ENCODE measurements around the gene ITGAD. TPM values are rescaled to one million over a fixed set of nuclear protein-coding genes. Genes with fewer than 3 reads are reported as not detected.

ITGAD gene
- polyA plus RNA-seq, 3 donors = 0.04 TPM; not detected in 2

DNA sequence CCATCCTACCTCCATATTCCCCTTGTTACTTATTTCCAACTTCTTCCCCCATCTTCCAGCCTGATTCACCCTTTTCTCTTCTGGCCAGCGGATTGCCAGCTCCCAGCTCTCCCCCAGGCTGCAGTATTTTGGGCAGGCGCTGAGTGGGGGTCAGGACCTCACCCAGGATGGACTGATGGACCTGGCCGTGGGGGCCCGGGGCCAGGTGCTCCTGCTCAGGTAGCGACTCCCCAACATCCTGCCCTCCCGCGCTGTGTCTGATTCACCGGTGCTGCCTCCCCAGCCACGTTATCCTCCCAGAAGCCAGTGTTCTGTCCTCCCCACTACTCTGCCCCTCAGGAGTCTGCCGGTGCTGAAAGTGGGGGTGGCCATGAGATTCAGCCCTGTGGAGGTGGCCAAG lies 19.6 kb downstream of the ITGAD start:
- TF ChIP-seq, protein P1, sequence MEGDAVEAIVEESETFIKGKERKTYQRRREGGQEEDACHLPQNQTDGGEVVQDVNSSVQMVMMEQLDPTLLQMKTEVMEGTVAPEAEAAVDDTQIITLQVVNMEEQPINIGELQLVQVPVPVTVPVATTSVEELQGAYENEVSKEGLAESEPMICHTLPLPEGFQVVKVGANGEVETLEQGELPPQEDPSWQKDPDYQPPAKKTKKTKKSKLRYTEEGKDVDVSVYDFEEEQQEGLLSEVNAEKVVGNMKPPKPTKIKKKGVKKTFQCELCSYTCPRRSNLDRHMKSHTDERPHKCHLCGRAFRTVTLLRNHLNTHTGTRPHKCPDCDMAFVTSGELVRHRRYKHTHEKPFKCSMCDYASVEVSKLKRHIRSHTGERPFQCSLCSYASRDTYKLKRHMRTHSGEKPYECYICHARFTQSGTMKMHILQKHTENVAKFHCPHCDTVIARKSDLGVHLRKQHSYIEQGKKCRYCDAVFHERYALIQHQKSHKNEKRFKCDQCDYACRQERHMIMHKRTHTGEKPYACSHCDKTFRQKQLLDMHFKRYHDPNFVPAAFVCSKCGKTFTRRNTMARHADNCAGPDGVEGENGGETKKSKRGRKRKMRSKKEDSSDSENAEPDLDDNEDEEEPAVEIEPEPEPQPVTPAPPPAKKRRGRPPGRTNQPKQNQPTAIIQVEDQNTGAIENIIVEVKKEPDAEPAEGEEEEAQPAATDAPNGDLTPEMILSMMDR (IDR thresholded peaks at IDR 0.05) = no peak
- Mint-ChIP-seq H3K4me1 (peaks cover 3% of the 10 kb centered on the region), H3K9me3 (peaks cover 0 to 3% (median 0%) of the 10 kb centered on the region in 7 donors), H3K27me3 (ENCODE audit: low read depth in 3 of 3) (peaks cover 2 to 15% (median 8%) of the 10 kb centered on the region in 3 donors), H3K36me3 (no peaks in the 10 kb centered on the region), H3K27ac (no peak overlapping the region), H3K4me3 (no peak overlapping the region)
- no peak overlapping the region for H3K4me2 ChIP-seq (replicated peaks; ENCODE audit: extremely low read depth, low read length, poor library complexity, severe bottlenecking)
- intact Hi-C loops (cut with micrococcal nuclease) = no loop called here
- no peak for DNase-seq
- H3K4me1 ChIP-seq (ENCODE audit: control insufficient read depth in 1 of 2, insufficient read depth in 2 of 2, low read length in 2 of 2) = no peaks in the 10 kb centered on the region
- no peak overlapping the region for H3K9ac ChIP-seq (ENCODE audit: insufficient read depth, low read length, poor library complexity, severe bottlenecking)
- no peak overlapping the region for H3K27ac ChIP-seq (ENCODE audit: low read depth in 1 of 2, low read length in 2 of 2)
- no peaks in the 10 kb centered on the region for H3K9me3 ChIP-seq (replicated peaks in 1 of 2; ENCODE audit: control insufficient read depth in 1 of 2, insufficient read depth in 1 of 2, low read length in 2 of 2)
- no peaks in the 10 kb centered on the region for H4K20me1 ChIP-seq (ENCODE audit: insufficient read depth, low read length)
- 95% methylated on average over 4 of the region's 10 CpGs for WGBS (ENCODE audit: insufficient coverage)
- no peak overlapping the region for H3K4me3 ChIP-seq (replicated peaks in 1 of 3; ENCODE audit: low read depth in 2 of 3, low read length in 3 of 3)
- no peak overlapping the region for H2AFZ ChIP-seq (ENCODE audit: insufficient read depth, low read depth, low read length, poor library complexity, severe bottlenecking)
- H3K79me2 ChIP-seq (ENCODE audit: insufficient read depth, low read length) = no peaks in the 10 kb centered on the region
- no peaks in the 10 kb centered on the region for H3K27me3 ChIP-seq (ENCODE audit: control insufficient read depth in 2 of 2, insufficient read depth in 2 of 2, low read length in 2 of 2)
- no peaks in the 10 kb centered on the region for H3K36me3 ChIP-seq (replicated peaks in 1 of 2; ENCODE audit: control insufficient read depth in 1 of 2, insufficient read depth in 2 of 2, low read length in 2 of 2)

DNA sequence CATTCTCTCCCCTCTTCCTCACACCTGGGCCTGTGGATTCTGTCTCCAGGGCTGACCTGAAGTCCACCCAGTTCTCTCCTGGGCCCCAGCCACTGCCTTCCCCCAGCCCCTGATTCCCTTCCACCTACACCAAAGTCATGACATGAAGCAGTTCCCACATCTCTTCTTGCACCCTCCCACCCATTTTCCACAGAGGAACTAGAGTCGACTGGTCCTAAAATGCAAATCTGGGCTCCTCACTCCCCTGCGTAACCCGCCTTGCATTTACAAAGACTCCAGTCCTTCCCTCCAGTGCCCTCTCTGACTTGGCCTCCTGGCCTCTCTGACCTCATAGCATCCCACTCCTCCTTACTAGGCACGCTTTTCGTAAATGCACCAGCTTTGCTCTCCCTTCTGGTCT lies 20.2 kb downstream of the ITGAD start:
- Histone ChIP-seq H3K9me3 (replicated peaks in 1 of 2; ENCODE audit: control insufficient read depth in 1 of 2, insufficient read depth in 1 of 2, low read length in 2 of 2) (no peaks in the 10 kb centered on the region), H3K36me3 (replicated peaks in 1 of 2; ENCODE audit: control insufficient read depth in 1 of 2, insufficient read depth in 2 of 2, low read length in 2 of 2) (no peaks in the 10 kb centered on the region), H2AFZ (ENCODE audit: insufficient read depth, low read depth, low read length, poor library complexity, severe bottlenecking) (no peak overlapping the region), H3K9ac (ENCODE audit: insufficient read depth, low read length, poor library complexity, severe bottlenecking) (no peak overlapping the region), H3K79me2 (ENCODE audit: insufficient read depth, low read length) (no peaks in the 10 kb centered on the region), H3K27ac (ENCODE audit: low read depth in 1 of 2, low read length in 2 of 2) (no peak overlapping the region), H3K4me2 (replicated peaks; ENCODE audit: extremely low read depth, low read length, poor library complexity, severe bottlenecking) (no peak overlapping the region), H3K27me3 (ENCODE audit: control insufficient read depth in 2 of 2, insufficient read depth in 2 of 2, low read length in 2 of 2) (no peaks in the 10 kb centered on the region), H4K20me1 (ENCODE audit: insufficient read depth, low read length) (no peaks in the 10 kb centered on the region), H3K4me1 (ENCODE audit: control insufficient read depth in 1 of 2, insufficient read depth in 2 of 2, low read length in 2 of 2) (no peaks in the 10 kb centered on the region), H3K4me3 (replicated peaks in 1 of 3; ENCODE audit: low read depth in 2 of 3, low read length in 3 of 3) (no peak overlapping the region)
- TF ChIP-seq, protein P1 (IDR thresholded peaks at IDR 0.05) = no peak
- 87% methylated on average over 5 of the region's 5 CpGs for WGBS (ENCODE audit: insufficient coverage)
- peaks cover 2 to 15% (median 8%) of the 10 kb centered on the region in 3 donors for H3K27me3 Mint-ChIP-seq (ENCODE audit: low read depth in 3 of 3)
- intact Hi-C loops (cut with micrococcal nuclease) = no loop called here
- no peak overlapping the region for H3K27ac Mint-ChIP-seq
- no peaks in the 10 kb centered on the region for H3K36me3 Mint-ChIP-seq
- peaks cover 0 to 3% (median 0%) of the 10 kb centered on the region in 7 donors for H3K9me3 Mint-ChIP-seq
- H3K4me1 Mint-ChIP-seq = peaks cover 3% of the 10 kb centered on the region
- H3K4me3 Mint-ChIP-seq = no peak overlapping the region
- DNase-seq = no peak

Data from CD14-positive monocyte (primary cell).